Measurements from ENCODE around the gene VCAN. TPM values are rescaled to one million over a fixed set of nuclear protein-coding genes. Genes with fewer than 3 reads are reported as not detected.

Gene VCAN
- polyA plus RNA-seq, 2 donors: 0.35 to 0.89 TPM

GRCh38 chr5:83562791-83563557 is 91.4 kb downstream of the VCAN start:
- no peaks in the 10 kb centered on the region for H3K9me3 ChIP-seq (ENCODE audit: control insufficient read depth in 2 of 2, insufficient read depth in 1 of 2, low read depth in 1 of 2, low read length in 1 of 2)
- no peaks in the 10 kb centered on the region for H3K4me1 ChIP-seq (ENCODE audit: control insufficient read depth in 2 of 2, insufficient read depth in 2 of 2, low read length in 1 of 2)
- no peak overlapping the region for H3K27ac ChIP-seq (ENCODE audit: low read depth in 2 of 2, low read length in 1 of 2)
- 74 to 76% methylated on average over 5 of the region's 5 CpGs for WGBS, 2 donors
- peaks cover 0 to 3% of the 10 kb centered on the region in 2 donors for H3K27me3 ChIP-seq (ENCODE audit: control insufficient read depth in 1 of 2, insufficient read depth in 2 of 2, low read length in 2 of 2)
- H3K36me3 ChIP-seq (ENCODE audit: control insufficient read depth in 2 of 2, insufficient read depth in 2 of 2, low read length in 1 of 2): no peaks in the 10 kb centered on the region
- H3K4me3 ChIP-seq (ENCODE audit: low read depth in 1 of 2, low read length in 2 of 2): no peak overlapping the region

DNA sequence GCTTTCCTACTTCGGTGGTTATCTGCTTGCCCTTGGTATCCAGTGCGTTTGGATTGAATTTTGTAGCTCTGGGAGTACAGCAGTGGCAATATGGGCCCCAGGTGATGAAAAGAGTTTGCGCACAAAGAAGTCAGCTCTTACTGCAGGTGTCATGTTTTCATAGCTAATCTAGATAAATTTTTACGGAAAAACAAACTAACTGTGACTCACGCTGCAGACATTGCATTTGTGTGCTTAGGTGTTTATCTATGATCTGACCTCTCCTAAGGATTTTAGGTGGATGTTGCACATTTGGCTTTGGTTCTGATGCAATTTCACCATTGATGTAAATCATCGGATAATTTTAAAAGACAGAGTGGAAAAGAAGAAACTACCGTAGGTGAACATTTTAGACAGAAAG is 92.1 kb downstream of the VCAN start:
- Histone ChIP-seq H3K9me3 (ENCODE audit: control insufficient read depth in 2 of 2, insufficient read depth in 1 of 2, low read depth in 1 of 2, low read length in 1 of 2) (no peaks in the 10 kb centered on the region), H3K4me1 (ENCODE audit: control insufficient read depth in 2 of 2, insufficient read depth in 2 of 2, low read length in 1 of 2) (no peaks in the 10 kb centered on the region), H3K36me3 (ENCODE audit: control insufficient read depth in 2 of 2, insufficient read depth in 2 of 2, low read length in 1 of 2) (no peaks in the 10 kb centered on the region), H3K27me3 (ENCODE audit: control insufficient read depth in 1 of 2, insufficient read depth in 2 of 2, low read length in 2 of 2) (peaks cover 0 to 3% of the 10 kb centered on the region in 2 donors), H3K27ac (ENCODE audit: low read depth in 2 of 2, low read length in 1 of 2) (no peak overlapping the region), H3K4me3 (ENCODE audit: low read depth in 1 of 2, low read length in 2 of 2) (no peak overlapping the region)
- 46 to 56% methylated on average over 7 of the region's 7 CpGs for WGBS, 2 donors

- 19 to 20% methylated on average over 5 of the region's 5 CpGs for WGBS, 2 donors
- no peaks in the 10 kb centered on the region for H3K36me3 ChIP-seq (ENCODE audit: control insufficient read depth in 2 of 2, insufficient read depth in 2 of 2, low read length in 1 of 2)
Observed at GRCh38 chr5:83564069-83564749, 92.7 kb downstream of the VCAN start.

GRCh38 chr5:83567741-83568140 is 96.2 kb downstream of the VCAN start:
- no peaks in the 10 kb centered on the region for H3K9me3 ChIP-seq (ENCODE audit: control insufficient read depth in 2 of 2, insufficient read depth in 1 of 2, low read depth in 1 of 2, low read length in 1 of 2)
- no peaks in the 10 kb centered on the region for H3K36me3 ChIP-seq (ENCODE audit: control insufficient read depth in 2 of 2, insufficient read depth in 2 of 2, low read length in 1 of 2)
- H3K27ac ChIP-seq (ENCODE audit: low read depth in 2 of 2, low read length in 1 of 2): no peak overlapping the region
- no peak overlapping the region for H3K4me3 ChIP-seq (ENCODE audit: low read depth in 1 of 2, low read length in 2 of 2)
- 43 to 47% methylated on average over 2 of the region's 2 CpGs for WGBS, 2 donors
- no peaks in the 10 kb centered on the region for H3K4me1 ChIP-seq (ENCODE audit: control insufficient read depth in 2 of 2, insufficient read depth in 2 of 2, low read length in 1 of 2)
- H3K27me3 ChIP-seq (ENCODE audit: control insufficient read depth in 1 of 2, insufficient read depth in 2 of 2, low read length in 2 of 2): no peaks in the 10 kb centered on the region

More at GRCh38 chr5:83564069-83564749, 92.7 kb downstream of the VCAN start:
- H3K27me3 ChIP-seq (ENCODE audit: control insufficient read depth in 1 of 2, insufficient read depth in 2 of 2, low read length in 2 of 2): peaks cover 0 to 3% of the 10 kb centered on the region in 2 donors
- H3K4me3 ChIP-seq (ENCODE audit: low read depth in 1 of 2, low read length in 2 of 2): no peak overlapping the region
- no peaks in the 10 kb centered on the region for H3K4me1 ChIP-seq (ENCODE audit: control insufficient read depth in 2 of 2, insufficient read depth in 2 of 2, low read length in 1 of 2)
- no peak overlapping the region for H3K27ac ChIP-seq (ENCODE audit: low read depth in 2 of 2, low read length in 1 of 2)
- no peaks in the 10 kb centered on the region for H3K9me3 ChIP-seq (ENCODE audit: control insufficient read depth in 2 of 2, insufficient read depth in 1 of 2, low read depth in 1 of 2, low read length in 1 of 2)

DNA sequence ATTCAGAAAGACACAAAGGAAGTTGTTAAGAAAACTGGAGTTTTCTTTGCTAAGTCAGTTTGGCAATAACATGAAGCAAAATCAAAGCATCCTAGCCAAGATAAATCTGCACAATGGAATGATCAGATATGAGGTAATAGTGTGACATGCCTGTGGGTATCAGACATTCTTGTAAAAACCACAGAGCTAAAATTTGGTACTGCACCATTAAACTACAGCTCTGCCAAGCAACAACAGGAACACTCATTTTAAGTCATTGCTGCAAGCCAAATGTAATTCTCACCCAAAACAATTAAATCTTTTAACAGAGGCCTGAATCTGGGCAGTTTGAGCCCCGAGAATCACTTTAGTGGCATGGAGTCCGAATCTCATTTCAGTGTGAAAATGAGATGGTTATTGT is 96.6 kb downstream of the VCAN start:
- WGBS, 2 donors: 39 to 66% methylated on average over 2 of the region's 2 CpGs
- Histone ChIP-seq H3K27me3 (ENCODE audit: control insufficient read depth in 1 of 2, insufficient read depth in 2 of 2, low read length in 2 of 2) (no peaks in the 10 kb centered on the region), H3K27ac (ENCODE audit: low read depth in 2 of 2, low read length in 1 of 2) (no peak overlapping the region), H3K4me3 (ENCODE audit: low read depth in 1 of 2, low read length in 2 of 2) (no peak overlapping the region), H3K9me3 (ENCODE audit: control insufficient read depth in 2 of 2, insufficient read depth in 1 of 2, low read depth in 1 of 2, low read length in 1 of 2) (no peaks in the 10 kb centered on the region), H3K36me3 (ENCODE audit: control insufficient read depth in 2 of 2, insufficient read depth in 2 of 2, low read length in 1 of 2) (no peaks in the 10 kb centered on the region), H3K4me1 (ENCODE audit: control insufficient read depth in 2 of 2, insufficient read depth in 2 of 2, low read length in 1 of 2) (no peaks in the 10 kb centered on the region)

DNA sequence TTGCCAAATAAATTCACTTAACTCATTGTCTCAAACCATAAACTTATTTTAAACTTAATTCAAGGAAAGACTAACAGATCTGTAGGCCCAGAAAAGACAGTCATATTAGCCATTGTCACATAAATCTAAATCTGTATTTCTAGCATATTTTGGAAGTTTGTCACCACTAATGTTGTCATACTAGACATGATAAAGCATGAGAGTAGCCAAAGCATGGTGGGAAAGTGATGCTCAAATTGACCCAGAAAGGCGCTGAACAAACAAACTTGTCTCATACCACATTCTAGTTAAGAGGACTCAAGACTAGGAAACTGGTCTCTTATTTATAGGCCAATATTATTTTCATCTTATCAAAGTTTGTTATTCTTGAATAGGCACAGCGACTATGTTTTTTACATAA is 99.4 kb downstream of the VCAN start:
- no peaks in the 10 kb centered on the region for H3K9me3 ChIP-seq (ENCODE audit: control insufficient read depth in 2 of 2, insufficient read depth in 1 of 2, low read depth in 1 of 2, low read length in 1 of 2)
- WGBS, 2 donors: 89 to 91% methylated on average over 2 of the region's 2 CpGs

DNA sequence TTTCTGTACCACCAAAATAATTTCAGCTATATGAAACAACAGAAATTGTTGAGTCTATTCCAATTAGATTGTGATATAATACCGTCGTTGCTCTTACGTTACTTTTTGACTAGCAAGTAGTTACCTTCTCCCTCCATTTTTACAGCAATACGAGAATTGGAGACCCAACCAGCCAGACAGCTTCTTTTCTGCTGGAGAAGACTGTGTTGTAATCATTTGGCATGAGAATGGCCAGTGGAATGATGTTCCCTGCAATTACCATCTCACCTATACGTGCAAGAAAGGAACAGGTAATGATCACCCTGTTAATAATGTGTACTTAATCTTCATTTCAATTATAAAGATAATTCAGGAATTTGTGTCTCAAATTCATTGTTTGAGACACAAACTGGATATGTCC is 100.7 kb downstream of the VCAN start:
- 75 to 81% methylated on average over 5 of the region's 5 CpGs for WGBS, 2 donors
- no peaks in the 10 kb centered on the region for H3K4me1 ChIP-seq (ENCODE audit: control insufficient read depth in 2 of 2, insufficient read depth in 2 of 2, low read length in 1 of 2)
- no peaks in the 10 kb centered on the region for H3K27me3 ChIP-seq (ENCODE audit: control insufficient read depth in 1 of 2, insufficient read depth in 2 of 2, low read length in 2 of 2)
- no peaks in the 10 kb centered on the region for H3K36me3 ChIP-seq (ENCODE audit: control insufficient read depth in 2 of 2, insufficient read depth in 2 of 2, low read length in 1 of 2)
- no peak overlapping the region for H3K27ac ChIP-seq (ENCODE audit: low read depth in 2 of 2, low read length in 1 of 2)
- H3K9me3 ChIP-seq (ENCODE audit: control insufficient read depth in 2 of 2, insufficient read depth in 1 of 2, low read depth in 1 of 2, low read length in 1 of 2): no peaks in the 10 kb centered on the region
- H3K4me3 ChIP-seq (ENCODE audit: low read depth in 1 of 2, low read length in 2 of 2): no peak overlapping the region

More for the DNA sequence above, 99.4 kb downstream of the VCAN start:
- Histone ChIP-seq H3K4me1 (ENCODE audit: control insufficient read depth in 2 of 2, insufficient read depth in 2 of 2, low read length in 1 of 2) (no peaks in the 10 kb centered on the region), H3K36me3 (ENCODE audit: control insufficient read depth in 2 of 2, insufficient read depth in 2 of 2, low read length in 1 of 2) (no peaks in the 10 kb centered on the region), H3K27ac (ENCODE audit: low read depth in 2 of 2, low read length in 1 of 2) (no peak overlapping the region), H3K27me3 (ENCODE audit: control insufficient read depth in 1 of 2, insufficient read depth in 2 of 2, low read length in 2 of 2) (no peaks in the 10 kb centered on the region), H3K4me3 (ENCODE audit: low read depth in 1 of 2, low read length in 2 of 2) (no peak overlapping the region)

DNA sequence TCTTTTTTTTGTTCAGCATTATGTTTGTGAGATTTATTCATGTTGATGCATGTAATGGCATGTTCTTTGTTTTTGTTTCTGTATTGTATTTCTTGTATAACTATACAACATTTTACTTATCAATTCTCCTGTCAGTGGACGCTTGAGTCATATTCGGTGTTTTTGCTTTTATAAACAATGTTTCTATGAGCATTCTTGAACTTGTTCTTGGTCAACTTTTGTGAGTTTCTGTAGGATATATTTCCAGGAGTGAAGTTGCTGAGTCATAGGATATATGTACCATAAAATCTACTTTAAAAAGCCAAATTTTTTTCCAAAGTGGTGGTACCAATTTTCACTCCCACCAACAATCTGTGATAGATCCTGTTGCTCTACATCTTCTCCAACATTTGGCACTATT is 104.8 kb downstream of the VCAN start:
- Histone ChIP-seq H3K36me3 (ENCODE audit: control insufficient read depth in 2 of 2, insufficient read depth in 2 of 2, low read length in 1 of 2) (no peaks in the 10 kb centered on the region), H3K4me3 (ENCODE audit: low read depth in 1 of 2, low read length in 2 of 2) (no peak overlapping the region), H3K27me3 (ENCODE audit: control insufficient read depth in 1 of 2, insufficient read depth in 2 of 2, low read length in 2 of 2) (no peaks in the 10 kb centered on the region), H3K9me3 (ENCODE audit: control insufficient read depth in 2 of 2, insufficient read depth in 1 of 2, low read depth in 1 of 2, low read length in 1 of 2) (no peaks in the 10 kb centered on the region), H3K4me1 (ENCODE audit: control insufficient read depth in 2 of 2, insufficient read depth in 2 of 2, low read length in 1 of 2) (no peaks in the 10 kb centered on the region), H3K27ac (ENCODE audit: low read depth in 2 of 2, low read length in 1 of 2) (no peak overlapping the region)
- 73 to 85% methylated on average over 2 of the region's 2 CpGs for WGBS, 2 donors

DNA sequence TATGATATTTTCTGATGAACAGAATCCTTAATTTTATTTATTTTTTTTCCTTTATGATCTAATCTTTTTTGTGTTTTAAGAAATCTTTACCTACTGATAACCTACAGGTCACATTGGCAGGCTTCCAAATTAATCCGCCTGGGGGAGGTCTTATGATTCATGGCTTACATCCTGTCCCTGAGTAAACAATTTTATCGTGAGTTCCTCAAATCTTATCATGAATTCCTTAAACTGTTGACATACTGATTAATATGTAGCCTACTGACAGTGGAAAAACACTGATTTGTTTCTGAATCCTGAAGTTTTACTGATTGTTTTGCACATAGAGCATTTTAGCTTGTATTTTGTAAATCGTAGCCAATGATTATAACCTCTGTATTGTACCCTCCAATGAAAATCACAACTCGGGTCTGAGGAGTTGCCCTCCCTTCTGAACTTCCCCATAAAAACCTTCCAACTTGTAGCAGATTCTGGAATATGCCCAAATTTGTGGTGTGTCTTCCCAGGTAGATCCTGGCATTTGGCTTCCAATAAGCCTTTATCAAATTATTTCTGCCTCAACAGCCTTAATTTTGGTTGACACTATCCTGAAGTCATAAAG is 105.6 kb downstream of the VCAN start:
- H3K27me3 ChIP-seq (ENCODE audit: control insufficient read depth in 1 of 2, insufficient read depth in 2 of 2, low read length in 2 of 2): no peaks in the 10 kb centered on the region
- H3K4me1 ChIP-seq (ENCODE audit: control insufficient read depth in 2 of 2, insufficient read depth in 2 of 2, low read length in 1 of 2): no peaks in the 10 kb centered on the region
- no peaks in the 10 kb centered on the region for H3K9me3 ChIP-seq (ENCODE audit: control insufficient read depth in 2 of 2, insufficient read depth in 1 of 2, low read depth in 1 of 2, low read length in 1 of 2)
- H3K36me3 ChIP-seq (ENCODE audit: control insufficient read depth in 2 of 2, insufficient read depth in 2 of 2, low read length in 1 of 2): no peaks in the 10 kb centered on the region
- no peak overlapping the region for H3K4me3 ChIP-seq (ENCODE audit: low read depth in 1 of 2, low read length in 2 of 2)
- WGBS, 2 donors: 36 to 44% methylated on average over 4 of the region's 4 CpGs
- no peak overlapping the region for H3K27ac ChIP-seq (ENCODE audit: low read depth in 2 of 2, low read length in 1 of 2)
